IPS DF 4.7 (cell line): ENCODE data around the gene FRMD1.

Source experiments
- DNase-seq: peaks from one replicate; pipeline ENCODE4 v3.0.0-alpha.2; 2013; ENCODE audit warnings: low spot score; ENCODE audit errors: extremely low read depth

Gene FRMD1

DNA sequence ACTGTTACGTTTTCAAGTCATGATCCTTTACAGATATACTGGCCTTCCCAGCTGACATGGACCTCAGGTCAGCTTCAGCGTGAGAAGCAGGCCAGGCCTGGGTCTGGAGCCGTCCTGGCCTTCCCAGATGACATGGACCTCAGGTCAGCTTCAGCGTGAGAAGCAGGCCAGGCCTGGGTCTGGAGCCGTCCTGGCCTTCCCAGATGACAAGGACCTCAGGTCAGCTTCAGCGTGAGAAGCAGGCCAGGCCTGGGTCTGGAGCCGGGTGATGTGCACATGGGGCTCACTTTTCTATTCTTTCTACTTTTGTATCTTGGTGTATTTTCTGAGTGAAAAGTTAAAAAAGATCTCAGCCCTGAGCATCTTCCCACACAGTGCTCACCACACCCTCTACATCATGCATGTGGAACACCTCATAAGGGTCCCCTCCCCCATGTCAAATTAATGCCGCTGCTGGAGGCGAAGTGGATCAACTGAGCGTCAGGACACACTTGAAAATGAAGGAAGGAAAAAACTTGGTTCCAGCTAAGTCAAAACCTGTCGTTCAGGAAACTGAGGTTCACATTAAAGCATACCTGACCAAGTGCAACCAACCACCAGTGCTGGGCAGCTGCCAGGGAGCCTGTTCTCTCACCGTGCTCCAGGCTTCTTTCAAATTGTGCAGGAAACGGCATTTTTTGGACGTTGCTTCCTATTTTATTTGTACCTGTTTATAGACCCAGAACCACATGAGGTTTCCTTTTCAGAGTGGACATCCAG, 49.4 kb downstream of the FRMD1 start:
- no peak for DNase-seq

DNA sequence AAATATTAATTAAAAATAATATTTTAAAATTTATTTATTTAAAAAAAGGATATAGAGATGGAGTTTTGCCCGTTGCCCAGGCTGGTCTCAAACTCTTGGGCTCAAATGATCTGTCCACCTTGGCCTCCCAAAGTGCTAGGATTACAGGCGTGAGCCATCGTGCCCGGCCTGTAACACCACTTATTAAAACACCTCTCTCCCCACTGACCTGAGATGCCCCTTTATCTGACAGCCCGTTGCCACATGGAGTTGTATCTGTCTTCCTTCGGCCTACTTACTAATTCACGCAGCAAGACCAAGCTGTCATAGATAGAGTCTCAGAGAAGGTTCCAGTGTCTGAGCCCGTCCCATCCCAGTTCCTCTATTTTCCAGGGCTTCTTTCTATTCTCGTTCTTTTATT, 50.8 kb downstream of the FRMD1 start:
- no peak for DNase-seq

- DNase-seq = no peak
These were observed 51.5 kb downstream of the FRMD1 start for GRCh38 chr6:168027521-168027920.

DNA sequence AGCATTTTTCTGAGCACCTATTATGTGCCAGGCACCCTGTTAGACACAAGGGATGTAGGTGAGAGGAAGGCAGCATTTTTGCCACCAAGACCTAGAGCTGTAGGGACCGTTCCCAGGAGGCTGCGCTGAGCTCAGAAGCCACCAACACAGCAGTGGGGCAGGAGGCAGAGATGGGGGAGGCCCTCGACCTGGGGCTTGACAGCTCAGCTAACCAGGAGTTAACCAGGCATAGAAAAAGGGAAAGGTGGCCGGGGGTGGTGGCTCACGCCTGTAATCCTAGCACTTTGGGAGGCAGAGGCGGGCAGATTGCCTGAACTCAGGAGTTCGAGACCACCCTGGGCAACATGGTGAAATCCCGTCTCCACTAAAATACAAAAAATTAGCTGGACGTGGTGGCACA, 52.1 kb downstream of the FRMD1 start:
- no peak for DNase-seq

GRCh38 chr6:168025831-168026710, 52.9 kb downstream of the FRMD1 start:
- DNase-seq = no peak

DNA sequence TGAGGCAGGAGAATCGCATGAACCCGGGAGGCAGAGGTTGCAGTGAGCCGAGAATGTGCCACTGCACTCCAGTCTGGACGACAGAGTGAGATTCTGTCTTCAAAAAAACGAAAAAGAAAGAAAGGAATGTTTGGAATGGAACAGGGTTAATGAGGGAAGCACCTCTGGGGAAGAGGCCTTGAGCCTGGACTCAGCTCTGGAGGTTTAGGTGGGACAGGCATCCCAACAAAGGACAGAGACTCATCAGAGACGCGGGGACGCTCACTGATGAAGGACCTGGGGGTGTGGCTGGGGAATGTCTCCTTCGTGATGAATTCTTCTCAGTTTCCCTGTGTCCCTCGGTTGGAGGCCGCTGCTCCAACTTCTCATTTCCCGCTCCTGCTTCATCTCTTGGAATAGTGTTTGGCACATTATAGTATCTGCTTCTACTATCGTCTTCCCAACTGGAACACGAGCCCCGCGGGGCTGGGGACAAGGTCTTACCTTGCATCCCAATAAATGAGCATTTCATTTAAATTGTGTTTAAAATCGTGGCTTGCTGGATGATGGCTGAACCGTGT, 54.0 kb downstream of the FRMD1 start:
- no peak for DNase-seq

GRCh38 chr6:168022488-168023321, 56.3 kb downstream of the FRMD1 start:
- DNase-seq = no peak

DNA sequence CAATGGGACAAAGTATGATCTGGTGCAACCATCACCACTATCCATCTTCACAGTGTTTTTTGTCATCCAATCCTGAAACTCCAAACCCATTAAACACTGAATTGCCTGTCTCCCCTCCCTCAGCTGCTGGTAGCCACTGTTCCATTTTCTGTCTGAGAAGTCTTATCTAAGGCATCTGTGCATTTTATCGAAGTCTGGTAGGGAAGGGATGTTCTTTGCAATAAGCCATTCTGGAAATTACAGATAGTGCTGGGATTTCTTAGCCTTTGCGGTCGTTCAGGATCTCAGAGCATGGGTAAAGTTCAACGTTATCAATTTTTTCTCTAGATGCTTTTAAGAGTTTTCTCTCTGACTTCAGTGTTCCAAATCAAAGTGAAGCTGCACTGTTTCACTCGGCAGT, 57.4 kb downstream of the FRMD1 start:
- no peak for DNase-seq

GRCh38 chr6:168020242-168020641, 58.8 kb downstream of the FRMD1 start:
- no peak for DNase-seq

DNA sequence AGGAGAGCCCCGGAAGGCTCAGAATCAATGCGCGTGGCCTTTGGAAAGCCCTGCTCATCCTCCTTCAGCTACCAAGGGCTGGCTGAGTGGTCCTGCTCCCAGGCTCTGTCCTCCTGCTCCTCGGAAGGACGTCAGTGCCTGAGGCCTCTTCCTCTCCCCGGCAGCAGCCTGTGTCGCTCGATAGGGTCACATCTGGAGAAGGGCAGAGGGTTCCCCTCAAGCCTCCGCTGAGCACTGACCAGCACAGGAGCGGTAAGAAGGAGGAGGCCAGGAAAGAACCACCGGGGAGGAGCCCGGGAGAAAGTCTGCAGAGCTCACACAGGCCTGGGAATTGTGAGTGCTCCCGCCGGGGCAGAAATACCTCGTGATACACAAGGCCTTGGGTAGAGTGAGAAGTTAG, 60.3 kb downstream of the FRMD1 start:
- no peak for DNase-seq

DNA sequence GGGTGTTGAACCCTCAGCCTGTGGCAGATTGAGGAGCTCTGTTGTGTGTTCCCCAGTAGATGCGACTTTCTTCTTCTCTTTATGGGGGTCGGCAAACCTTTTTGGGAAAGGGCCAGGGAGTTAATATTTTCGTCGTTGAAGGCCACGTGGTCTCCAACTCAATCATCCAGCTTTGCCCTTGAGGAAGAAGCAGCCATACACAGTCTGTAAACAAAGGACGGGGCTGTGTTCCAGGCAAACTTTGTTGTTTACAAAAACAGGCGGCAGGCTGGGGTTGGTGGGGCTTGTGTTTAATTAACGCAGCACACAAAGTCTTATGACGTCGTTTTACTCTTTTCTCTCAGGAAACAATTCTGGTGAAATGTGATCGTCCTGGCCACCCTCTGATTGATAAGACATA, 61.4 kb downstream of the FRMD1 start:
- no peak for DNase-seq

DNA sequence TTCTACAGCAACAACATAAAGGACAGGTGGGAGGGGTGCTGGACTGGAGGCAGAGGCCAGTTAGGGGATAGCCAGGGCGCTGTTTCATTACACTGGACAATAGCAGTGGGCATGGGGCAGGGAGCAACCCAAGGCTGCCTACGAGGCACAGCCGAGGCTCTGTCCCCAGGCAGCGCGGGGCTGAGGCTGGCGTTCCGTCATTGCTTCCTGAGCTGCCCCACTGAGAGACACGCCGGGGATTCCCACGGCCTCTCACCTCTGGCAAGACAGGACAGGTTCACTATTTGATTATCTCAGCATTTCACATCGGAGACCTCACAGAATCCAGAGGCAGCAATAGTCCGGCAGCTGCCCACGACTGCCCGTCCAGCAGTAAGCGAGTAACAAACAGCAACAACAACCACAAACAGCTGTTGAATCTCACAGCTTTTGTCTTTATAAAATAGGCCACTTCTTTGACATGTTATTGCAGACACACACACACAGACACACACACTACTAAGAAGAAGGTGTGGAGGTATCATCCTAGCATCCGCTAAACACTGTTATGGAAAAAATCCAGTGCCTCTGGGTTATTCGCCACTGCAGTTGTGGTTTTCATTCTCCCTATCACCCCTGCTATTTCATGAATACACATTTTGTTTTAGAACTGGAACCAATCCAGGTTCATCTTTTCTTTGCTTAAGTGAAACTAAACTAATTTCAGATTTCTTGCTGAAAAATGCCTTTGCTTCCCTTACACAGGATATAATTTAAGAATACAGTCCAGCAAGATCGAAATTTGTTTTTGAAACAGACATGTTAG, 62.1 kb downstream of the FRMD1 start:
- no peak for DNase-seq

DNA sequence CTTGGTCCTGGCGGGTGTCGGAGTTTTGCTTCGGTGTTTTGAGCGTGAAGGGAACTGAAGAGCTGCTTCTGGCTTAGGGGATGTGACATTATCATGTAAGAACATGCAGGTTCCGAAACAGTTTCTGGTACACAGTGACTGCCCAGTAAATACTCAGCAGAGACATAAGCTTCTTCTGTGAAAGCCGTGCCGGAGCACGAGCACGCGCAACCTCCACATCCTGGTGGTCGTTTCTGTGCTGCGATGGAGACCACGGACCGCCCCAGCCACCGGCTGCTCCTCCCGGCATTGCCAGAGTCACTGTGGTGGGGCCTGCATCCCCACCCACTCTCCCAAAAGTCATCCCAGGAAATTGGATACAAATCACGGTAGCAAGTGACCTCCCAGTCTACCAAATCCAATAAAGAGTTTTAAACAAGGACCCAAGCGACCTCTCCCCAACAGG, 62.8 kb downstream of the FRMD1 start:
- DNase-seq = no peak

GRCh38 chr6:168015482-168016175, 63.4 kb downstream of the FRMD1 start:
- no peak for DNase-seq

DNA sequence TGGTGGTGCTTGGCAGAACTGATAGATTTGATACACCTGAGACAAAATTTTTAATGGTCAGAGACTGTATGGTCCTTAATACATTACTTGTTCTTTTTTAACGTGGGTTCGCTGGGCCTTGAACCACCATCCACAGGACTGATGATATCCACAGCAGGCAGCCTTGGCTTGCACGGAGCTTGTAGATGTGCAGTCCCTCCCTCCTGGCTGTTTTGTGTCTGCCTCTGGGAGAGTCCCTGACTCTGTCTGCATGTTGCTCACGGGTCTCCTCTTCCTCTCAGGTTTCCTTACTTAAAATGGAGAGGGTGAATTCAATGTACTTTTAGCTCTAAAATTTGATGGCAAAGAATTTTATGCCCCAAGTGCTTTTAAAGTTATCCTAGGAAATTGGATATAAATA, 64.0 kb downstream of the FRMD1 start:
- DNase-seq = no peak

DNA sequence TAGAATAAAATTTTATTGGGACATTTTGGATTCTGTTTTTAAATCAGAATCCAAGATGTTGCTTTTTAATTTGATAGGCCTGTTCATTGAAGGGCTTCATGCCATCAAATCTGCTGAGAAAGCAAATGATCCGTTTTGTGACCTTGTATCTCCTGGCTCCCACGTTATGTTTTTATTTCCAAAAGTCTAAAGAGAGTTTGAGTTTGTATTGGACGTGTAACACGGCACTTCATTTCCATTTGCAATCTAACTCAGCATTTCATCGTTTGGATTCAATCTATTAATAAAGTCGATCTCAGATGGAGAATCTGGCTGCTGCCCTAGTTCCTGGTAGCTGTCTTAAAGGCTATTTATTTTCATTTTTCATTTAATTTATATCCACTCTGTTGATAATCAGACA, 64.6 kb downstream of the FRMD1 start:
- DNase-seq = no peak

- no peak for DNase-seq
These were observed 65.6 kb downstream of the FRMD1 start for GRCh38 chr6:168013250-168013915.

GRCh38 chr6:168012431-168013249, 66.4 kb downstream of the FRMD1 start:
- DNase-seq = no peak

GRCh38 chr6:168011291-168011690, 67.7 kb downstream of the FRMD1 start:
- no peak for DNase-seq
